Measurements from ENCODE around the gene CXorf49.

The CXorf49 gene

GRCh38 chrX:71671043-71671780 is 46.9 kb downstream of the CXorf49 start:
- DNase-seq = peak; percentile 72 to 80

GRCh38 chrX:71669947-71670346 is 48.1 kb downstream of the CXorf49 start:
- peak in 1 of 2 experiments; percentile 56 for DNase-seq

DNA sequence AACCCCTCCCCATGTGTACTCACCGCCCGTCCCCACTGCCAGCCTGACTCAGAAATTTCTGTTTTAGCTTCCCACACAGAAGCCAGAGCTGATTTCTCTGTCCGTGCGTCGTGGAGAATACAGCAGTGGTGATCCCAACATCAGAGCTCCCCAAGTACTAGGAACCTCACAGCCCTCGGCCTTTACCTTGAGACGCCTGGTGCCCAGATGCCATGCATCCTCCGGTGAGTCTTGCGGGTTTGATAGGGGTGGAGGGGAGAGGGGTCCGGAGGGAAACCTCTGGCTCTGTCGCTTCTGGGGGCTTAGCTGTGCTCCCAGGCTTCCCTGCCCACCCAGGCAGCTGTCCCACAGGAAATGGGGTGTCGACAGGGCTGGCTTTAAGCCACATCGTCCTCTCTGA is 48.6 kb downstream of the CXorf49 start:
- DNase-seq = no peak

GRCh38 chrX:71668248-71668595 is 49.9 kb downstream of the CXorf49 start:
- DNase-seq = no peak

GRCh38 chrX:71667328-71668247 is 50.5 kb downstream of the CXorf49 start, which contains the start of gene LOC101059915:
Gene LOC101059915 (plus strand): TSS chrX:71667546.
- DNase-seq = no peak

DNA sequence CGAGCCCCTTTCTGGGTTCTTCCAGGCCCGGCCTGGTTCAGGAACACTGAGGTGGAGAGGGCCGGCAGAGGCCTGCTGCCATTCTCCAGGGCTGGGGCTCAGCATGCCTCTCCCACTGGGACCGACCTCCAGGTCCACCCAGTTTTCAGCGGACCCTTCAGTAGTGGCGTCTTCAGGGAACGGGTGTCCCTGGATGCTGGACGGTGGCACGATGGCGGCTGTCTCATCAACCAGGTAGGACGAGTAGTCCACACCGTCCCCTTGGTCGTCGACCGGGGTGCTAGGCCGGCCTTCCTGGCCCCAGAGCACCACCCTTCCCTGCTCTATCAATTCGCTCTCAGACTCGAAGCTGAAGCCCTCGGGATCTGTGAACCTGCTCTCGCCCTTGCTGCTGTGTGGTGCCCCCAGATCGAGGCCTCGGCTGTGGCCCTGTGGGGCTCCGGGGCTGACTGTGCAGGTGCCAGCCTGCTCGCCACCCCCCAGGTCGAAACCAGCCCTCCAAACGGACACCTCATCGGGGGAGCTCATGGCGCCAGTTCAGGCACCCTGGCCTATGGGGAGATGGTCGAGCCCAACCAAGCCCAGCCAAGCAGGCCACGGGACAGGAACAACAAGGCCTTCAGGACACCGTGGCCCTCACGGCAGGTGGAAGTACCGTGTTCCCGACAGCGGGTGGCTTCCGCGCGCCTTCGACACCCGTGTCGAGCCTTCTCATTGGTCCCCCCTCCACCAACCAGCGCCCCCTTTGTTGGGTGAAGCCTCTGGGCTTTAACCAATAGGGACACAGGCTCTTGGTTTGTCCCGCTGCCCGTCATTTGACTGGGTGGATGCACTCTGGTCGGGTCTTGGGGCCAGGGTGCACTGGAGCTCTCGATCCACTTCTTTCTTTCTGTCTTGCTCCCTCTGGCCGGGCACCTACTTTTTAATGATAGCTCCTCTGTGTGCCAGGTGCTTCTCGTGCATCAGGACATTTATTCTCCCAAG is 51.6 kb downstream of the CXorf49 start:
- no peak for DNase-seq

GRCh38 chrX:71665747-71666146 is 52.3 kb downstream of the CXorf49 start:
- no peak for DNase-seq

GRCh38 chrX:71664889-71665491 is 53.1 kb downstream of the CXorf49 start:
- DNase-seq = no peak
